Measurements from ENCODE around the gene SYNRG. TPM values are rescaled to one million over a fixed set of nuclear protein-coding genes. Genes with fewer than 3 reads are reported as not detected.

SYNRG gene
- total and polyA plus RNA-seq, 2 of the 13 experiments (the other 11 are each of a cell fraction or from before 2014, with no cell fraction given) = 7.3 to 8.7 TPM

- no peak for TF ChIP-seq TRIM22 (IDR thresholded peaks at IDR 0.05)
- no peak for TF ChIP-seq ZNF232 (CRISPR knock-in tag; IDR thresholded peaks at IDR 0.05; ENCODE audit: borderline replicate concordance)
- no peak for TF ChIP-seq PAX8 (CRISPR knock-in tag; IDR thresholded peaks at IDR 0.05; ENCODE audit: borderline replicate concordance)
- no peak for TF ChIP-seq NR2F1 (CRISPR knock-in tag; IDR thresholded peaks at IDR 0.05)
- no peak for TF ChIP-seq ZFP36 (IDR thresholded peaks at IDR 0.05; ENCODE audit: borderline replicate concordance, low read depth, low read length, partially characterized antibody)
- TF ChIP-seq PRDM15 (CRISPR knock-in tag; IDR thresholded peaks at IDR 0.05) = peak; percentile 90
- TF ChIP-seq TFAP4 (IDR thresholded peaks at IDR 0.05; ENCODE audit: borderline replicate concordance, low read depth) = no peak
- TF ChIP-seq ZMYM4 (CRISPR knock-in tag; IDR thresholded peaks at IDR 0.05) = 0 out of 2 replicates have a peak, but pooled peaks have one; percentile 26
- TF ChIP-seq ZFP36L1 (CRISPR knock-in tag; IDR thresholded peaks at IDR 0.05) = no peak
- TF ChIP-seq ZNF784 (CRISPR knock-in tag; IDR thresholded peaks at IDR 0.05; ENCODE audit: borderline replicate concordance) = no peak; the same call in 1 of the 2 replicates
- no peak for TF ChIP-seq ZNF780A (CRISPR knock-in tag; IDR thresholded peaks at IDR 0.05)
- TF ChIP-seq ZFY (CRISPR knock-in tag; IDR thresholded peaks at IDR 0.05) = peak; percentile 59; the same call in 1 of the 2 replicates
- TF ChIP-seq ETV6 (CRISPR knock-in tag; conservative IDR thresholded peaks at IDR 0.05) = no peak
- no peak for TF ChIP-seq PAF1 (CRISPR knock-in tag; IDR thresholded peaks at IDR 0.05)
- TF ChIP-seq ZBTB43 (CRISPR knock-in tag; conservative IDR thresholded peaks at IDR 0.05) = 0 out of 2 replicates have a peak, but pooled peaks have one; percentile 25
- TF ChIP-seq SAFB2 (CRISPR knock-in tag; IDR thresholded peaks at IDR 0.05; ENCODE audit: borderline replicate concordance, low read depth) = no peak
- TF ChIP-seq TBP (CRISPR knock-in tag; IDR thresholded peaks at IDR 0.05) = no peak
- TF ChIP-seq ZFX (CRISPR knock-in tag; IDR thresholded peaks at IDR 0.05; ENCODE audit: low read depth) = peak; percentile 68
- TF ChIP-seq TFDP1 (CRISPR knock-in tag; IDR thresholded peaks at IDR 0.05; ENCODE audit: borderline replicate concordance) = no peak
- TF ChIP-seq KDM2A (CRISPR knock-in tag; IDR thresholded peaks at IDR 0.05; ENCODE audit: borderline replicate concordance, low read depth) = peak; percentile 43; the same call in 1 of the 2 replicates
Observed at GRCh38 chr17:37490022-37490587, 119.1 kb downstream of the SYNRG start (continued).

Measured in HepG2 (cell line).